ENCODE results near the gene ZNF76.

The ZNF76 gene

DNA sequence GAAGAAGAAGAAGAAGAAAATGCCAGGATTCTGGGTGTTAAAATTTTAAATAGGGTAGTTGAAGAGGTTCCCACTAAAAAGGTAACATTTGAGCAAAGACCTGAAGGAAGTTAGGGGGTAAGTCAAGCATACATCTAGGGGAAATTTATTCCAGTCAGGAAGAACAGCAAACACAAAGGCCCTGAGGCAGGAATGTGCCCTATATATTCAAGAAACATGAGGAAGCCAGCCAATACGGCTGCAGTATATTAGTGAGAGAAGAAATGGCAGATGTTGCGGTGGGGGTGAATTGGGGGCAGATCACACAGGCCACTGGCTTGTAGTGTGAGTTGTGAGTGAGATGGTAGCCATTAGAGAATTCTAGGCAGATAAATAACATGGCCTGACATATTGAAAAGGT lies 6.0 kb downstream of the ZNF76 start:
- Mint-ChIP-seq H3K27me3 (ENCODE audit: low read depth) (no peaks in the 10 kb centered on the region), H3K4me1 (ENCODE audit: low read depth) (peaks cover 33% of the 10 kb centered on the region), H3K9me3 (no peaks in the 10 kb centered on the region), H3K36me3 (ENCODE audit: low read depth) (peaks cover 3% of the 10 kb centered on the region), H3K27ac (no peak overlapping the region), H3K4me3 (no peak overlapping the region)
- no peak for DNase-seq (ENCODE audit: low spot score)

DNA sequence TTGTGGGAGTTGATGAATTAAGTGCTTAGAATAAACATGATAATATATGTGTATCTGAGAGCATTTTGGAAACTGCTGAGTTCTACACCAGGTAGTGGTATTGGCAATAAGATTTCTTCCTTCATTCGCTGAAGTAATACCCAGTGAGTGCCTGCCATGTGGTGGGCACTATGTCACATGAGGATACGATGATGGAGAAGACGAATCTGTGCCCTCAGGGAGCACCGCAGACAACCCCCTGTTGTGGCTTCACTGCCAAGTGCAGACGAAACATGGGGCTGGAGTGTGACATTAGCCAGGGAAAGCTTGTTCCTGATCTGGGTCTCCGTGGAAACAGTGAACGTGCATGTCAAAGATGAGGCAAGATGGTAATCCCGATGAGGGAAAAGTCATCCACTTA lies 7.9 kb downstream of the ZNF76 start:
- peaks cover 3% of the 10 kb centered on the region for H3K36me3 Mint-ChIP-seq (ENCODE audit: low read depth)
- H3K9me3 Mint-ChIP-seq: no peaks in the 10 kb centered on the region
- H3K4me1 Mint-ChIP-seq (ENCODE audit: low read depth): peaks cover 19% of the 10 kb centered on the region
- no peaks in the 10 kb centered on the region for H3K27me3 Mint-ChIP-seq (ENCODE audit: low read depth)
- DNase-seq (ENCODE audit: low spot score): no peak
- H3K27ac Mint-ChIP-seq: no peak overlapping the region
- no peak overlapping the region for H3K4me3 Mint-ChIP-seq

GRCh38 chr6:35267897-35268296 lies 8.4 kb downstream of the ZNF76 start:
- no peak overlapping the region for H3K4me3 Mint-ChIP-seq
- H3K27me3 Mint-ChIP-seq (ENCODE audit: low read depth): no peaks in the 10 kb centered on the region
- peaks cover 15% of the 10 kb centered on the region for H3K4me1 Mint-ChIP-seq (ENCODE audit: low read depth)
- peaks cover 3% of the 10 kb centered on the region for H3K36me3 Mint-ChIP-seq (ENCODE audit: low read depth)
- no peak overlapping the region for H3K27ac Mint-ChIP-seq
- no peak for DNase-seq (ENCODE audit: low spot score)
- H3K9me3 Mint-ChIP-seq: no peaks in the 10 kb centered on the region

DNA sequence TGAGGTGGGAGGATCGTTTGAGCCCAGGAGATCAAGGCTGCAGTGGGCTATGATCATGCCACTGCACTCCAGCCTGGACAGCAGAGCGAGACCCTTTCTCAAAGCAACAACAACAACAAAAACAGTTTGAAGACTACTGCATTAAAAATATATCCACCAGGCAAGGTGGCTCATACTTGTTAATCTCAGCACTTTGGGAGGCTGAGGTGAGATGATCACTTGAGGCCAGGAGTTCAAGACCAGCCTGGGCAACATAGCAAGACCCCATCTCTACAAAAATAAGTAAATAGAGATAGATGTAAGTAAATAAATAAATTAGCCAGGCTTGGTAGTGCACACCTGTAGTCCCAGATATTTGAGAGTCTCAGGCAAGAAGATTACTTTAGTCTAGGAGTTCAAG lies 12.5 kb downstream of the ZNF76 start:
- H3K4me1 Mint-ChIP-seq (ENCODE audit: low read depth): peaks cover 3% of the 10 kb centered on the region
- H3K36me3 Mint-ChIP-seq (ENCODE audit: low read depth): no peaks in the 10 kb centered on the region
- H3K27ac Mint-ChIP-seq: no peak overlapping the region
- no peak overlapping the region for H3K4me3 Mint-ChIP-seq
- H3K9me3 Mint-ChIP-seq: no peaks in the 10 kb centered on the region
- no peak for DNase-seq (ENCODE audit: low spot score)
- no peaks in the 10 kb centered on the region for H3K27me3 Mint-ChIP-seq (ENCODE audit: low read depth)

GRCh38 chr6:35273822-35274559 lies 14.5 kb downstream of the ZNF76 start:
- Mint-ChIP-seq H3K4me1 (ENCODE audit: low read depth) (peaks cover 1% of the 10 kb centered on the region), H3K4me3 (no peak overlapping the region), H3K36me3 (ENCODE audit: low read depth) (no peaks in the 10 kb centered on the region), H3K27me3 (ENCODE audit: low read depth) (no peaks in the 10 kb centered on the region), H3K9me3 (no peaks in the 10 kb centered on the region), H3K27ac (no peak overlapping the region)
- no peak for DNase-seq (ENCODE audit: low spot score)

- DNase-seq (ENCODE audit: low spot score): no peak
- H3K27ac Mint-ChIP-seq: no peak overlapping the region
- H3K27me3 Mint-ChIP-seq (ENCODE audit: low read depth): no peaks in the 10 kb centered on the region
- H3K36me3 Mint-ChIP-seq (ENCODE audit: low read depth): peaks cover 3% of the 10 kb centered on the region
- H3K9me3 Mint-ChIP-seq: no peaks in the 10 kb centered on the region
- H3K4me1 Mint-ChIP-seq (ENCODE audit: low read depth): peaks cover 3% of the 10 kb centered on the region
- H3K4me3 Mint-ChIP-seq: no peak overlapping the region
Observed at GRCh38 chr6:35275744-35276260, 16.3 kb downstream of the ZNF76 start.

- H3K36me3 Mint-ChIP-seq (ENCODE audit: low read depth): peaks cover 20% of the 10 kb centered on the region
- peaks cover 3% of the 10 kb centered on the region for H3K4me1 Mint-ChIP-seq (ENCODE audit: low read depth)
- H3K4me3 Mint-ChIP-seq: no peak overlapping the region
- no peaks in the 10 kb centered on the region for H3K9me3 Mint-ChIP-seq
- DNase-seq (ENCODE audit: low spot score): no peak
- H3K27me3 Mint-ChIP-seq (ENCODE audit: low read depth): no peaks in the 10 kb centered on the region
- no peak overlapping the region for H3K27ac Mint-ChIP-seq
Observed at GRCh38 chr6:35278708-35279107, 19.2 kb downstream of the ZNF76 start.

DNA sequence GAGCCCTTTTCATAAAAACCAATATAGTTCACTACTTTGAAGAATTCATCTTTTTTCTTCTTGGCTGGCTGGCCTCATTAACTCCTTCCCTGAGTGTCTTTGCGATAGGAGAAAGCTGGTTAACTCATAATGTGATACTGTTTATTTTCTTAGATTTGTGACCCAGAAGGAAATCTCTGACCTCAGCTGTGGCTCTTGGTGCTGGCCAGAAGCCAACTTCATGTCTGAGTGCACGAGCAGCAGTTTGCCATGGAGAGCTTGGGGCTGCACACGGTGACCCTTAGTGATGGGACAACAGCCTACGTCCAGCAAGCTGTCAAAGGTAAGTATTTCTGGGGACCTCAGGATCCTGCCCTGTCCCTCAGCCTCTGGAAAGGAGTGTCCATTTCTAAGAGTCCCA lies 21.4 kb downstream of the ZNF76 start:
- DNase-seq (ENCODE audit: low spot score): no peak
- Mint-ChIP-seq H3K36me3 (ENCODE audit: low read depth) (peaks cover 30% of the 10 kb centered on the region), H3K27ac (no peak overlapping the region), H3K4me1 (ENCODE audit: low read depth) (peaks cover 2% of the 10 kb centered on the region), H3K9me3 (no peaks in the 10 kb centered on the region), H3K4me3 (no peak overlapping the region), H3K27me3 (ENCODE audit: low read depth) (no peaks in the 10 kb centered on the region)

- Mint-ChIP-seq H3K4me1 (ENCODE audit: low read depth) (peaks cover 2% of the 10 kb centered on the region), H3K9me3 (no peaks in the 10 kb centered on the region), H3K36me3 (ENCODE audit: low read depth) (peaks cover 43% of the 10 kb centered on the region), H3K27me3 (ENCODE audit: low read depth) (no peaks in the 10 kb centered on the region), H3K4me3 (no peak overlapping the region), H3K27ac (no peak overlapping the region)
- DNase-seq (ENCODE audit: low spot score): no peak
Observed at GRCh38 chr6:35282472-35282871, 22.9 kb downstream of the ZNF76 start.

DNA sequence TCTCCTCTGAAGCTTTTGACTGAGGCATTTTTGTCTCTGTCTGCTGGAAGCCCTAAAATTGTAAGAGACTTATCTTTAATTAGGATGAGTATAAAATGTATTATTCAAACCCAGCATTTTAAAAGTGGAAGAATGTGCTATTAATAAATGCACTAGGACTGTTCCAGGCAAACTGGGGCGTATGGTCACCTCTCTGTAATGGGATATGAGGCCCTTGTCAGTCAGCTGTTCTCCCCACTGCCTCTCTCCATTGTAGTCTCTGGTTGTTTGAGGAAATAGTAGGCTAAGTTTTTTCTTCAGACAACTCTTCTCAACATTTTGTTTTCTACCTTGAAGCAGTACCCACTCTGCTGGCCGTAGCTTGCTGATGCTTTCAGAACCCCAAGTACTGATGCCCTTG lies 23.8 kb downstream of the ZNF76 start:
- H3K36me3 Mint-ChIP-seq (ENCODE audit: low read depth): peaks cover 43% of the 10 kb centered on the region
- no peaks in the 10 kb centered on the region for H3K27me3 Mint-ChIP-seq (ENCODE audit: low read depth)
- H3K4me3 Mint-ChIP-seq: no peak overlapping the region
- H3K4me1 Mint-ChIP-seq (ENCODE audit: low read depth): peaks cover 2% of the 10 kb centered on the region
- DNase-seq (ENCODE audit: low spot score): no peak
- no peaks in the 10 kb centered on the region for H3K9me3 Mint-ChIP-seq
- no peak overlapping the region for H3K27ac Mint-ChIP-seq

DNA sequence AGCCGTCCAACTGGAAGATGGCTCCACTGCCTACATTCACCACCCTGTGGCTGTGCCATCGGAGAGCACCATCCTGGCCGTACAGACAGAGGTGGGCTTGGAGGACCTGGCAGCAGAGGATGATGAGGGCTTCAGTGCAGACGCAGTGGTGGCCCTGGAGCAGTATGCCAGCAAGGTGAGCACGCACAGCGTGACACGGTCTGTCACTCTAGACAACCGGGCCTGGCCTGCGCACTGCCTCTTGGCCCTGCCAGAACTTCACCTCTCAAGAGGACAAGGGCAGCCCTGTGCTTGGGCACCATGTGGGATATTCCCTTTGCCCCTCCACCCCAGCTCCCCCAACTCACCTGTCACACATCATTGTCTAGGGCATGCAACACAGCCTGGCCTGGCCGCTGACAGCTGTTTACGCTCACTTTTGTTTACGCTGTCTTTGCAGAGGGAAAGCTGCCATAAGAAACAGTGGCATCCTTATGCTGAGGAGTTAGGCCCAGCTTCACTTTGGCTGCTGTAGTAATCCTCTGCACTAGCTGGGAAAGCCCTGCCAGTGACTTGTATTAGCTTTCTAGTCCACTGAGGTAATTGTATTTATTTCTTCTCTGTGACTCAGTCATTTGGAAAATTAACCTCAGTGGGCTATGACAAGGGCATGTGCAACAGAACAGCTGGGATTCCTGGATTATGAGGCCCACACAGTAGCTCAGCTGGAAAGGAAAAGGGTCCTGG lies 28.3 kb downstream of the ZNF76 start:
- no peak overlapping the region for H3K27ac Mint-ChIP-seq
- no peak for DNase-seq (ENCODE audit: low spot score)
- no peaks in the 10 kb centered on the region for H3K27me3 Mint-ChIP-seq (ENCODE audit: low read depth)
- H3K36me3 Mint-ChIP-seq (ENCODE audit: low read depth): peaks cover 40% of the 10 kb centered on the region
- no peak overlapping the region for H3K4me3 Mint-ChIP-seq
- H3K4me1 Mint-ChIP-seq (ENCODE audit: low read depth): no peaks in the 10 kb centered on the region
- no peaks in the 10 kb centered on the region for H3K9me3 Mint-ChIP-seq

DNA sequence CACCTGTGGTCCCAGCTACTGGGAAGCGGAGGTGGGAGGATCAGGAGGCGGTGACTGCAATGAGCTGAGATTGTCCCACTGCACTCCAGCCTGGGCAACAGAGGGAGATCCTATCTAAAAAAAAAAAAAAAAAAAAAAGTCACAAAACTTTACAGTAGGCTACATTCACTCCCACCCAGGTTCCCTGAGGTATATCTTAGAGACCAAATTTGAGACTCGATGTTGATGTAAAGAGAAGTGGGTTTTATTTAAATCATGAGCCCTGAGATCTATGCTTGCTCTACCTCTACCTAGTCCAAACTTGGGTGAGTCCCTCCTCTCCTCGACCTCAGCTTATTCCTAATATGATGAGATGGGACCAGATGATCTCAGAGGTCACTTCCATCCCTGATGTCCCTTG lies 29.3 kb downstream of the ZNF76 start:
- no peak overlapping the region for H3K27ac Mint-ChIP-seq

DNA sequence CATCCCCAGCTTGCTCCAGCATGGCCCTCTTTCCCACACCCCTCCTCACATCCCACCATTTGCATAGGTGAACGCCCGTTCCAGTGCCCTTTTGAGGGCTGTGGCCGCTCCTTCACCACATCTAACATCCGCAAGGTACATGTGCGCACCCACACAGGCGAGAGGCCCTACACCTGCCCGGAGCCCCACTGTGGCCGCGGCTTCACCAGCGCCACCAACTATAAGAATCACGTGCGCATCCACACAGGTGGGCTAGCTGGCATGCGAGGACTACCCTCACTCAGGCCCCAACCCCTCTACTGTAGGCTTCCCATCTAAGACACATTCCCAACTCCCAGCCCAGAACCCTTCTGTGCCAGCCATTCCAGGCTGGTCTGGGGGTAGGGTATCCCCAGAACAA lies 32.0 kb downstream of the ZNF76 start:
- H3K4me1 Mint-ChIP-seq (ENCODE audit: low read depth): peaks cover 3% of the 10 kb centered on the region
- no peak overlapping the region for H3K4me3 Mint-ChIP-seq
- peaks cover 29% of the 10 kb centered on the region for H3K36me3 Mint-ChIP-seq (ENCODE audit: low read depth)
- H3K27ac Mint-ChIP-seq: no peak overlapping the region
- H3K9me3 Mint-ChIP-seq: no peaks in the 10 kb centered on the region
- DNase-seq (ENCODE audit: low spot score): no peak
- no peaks in the 10 kb centered on the region for H3K27me3 Mint-ChIP-seq (ENCODE audit: low read depth)

More for the DNA sequence above, 29.3 kb downstream of the ZNF76 start:
- no peak for DNase-seq (ENCODE audit: low spot score)
- Mint-ChIP-seq H3K36me3 (ENCODE audit: low read depth) (peaks cover 37% of the 10 kb centered on the region), H3K4me1 (ENCODE audit: low read depth) (no peaks in the 10 kb centered on the region), H3K9me3 (no peaks in the 10 kb centered on the region), H3K4me3 (no peak overlapping the region), H3K27me3 (ENCODE audit: low read depth) (no peaks in the 10 kb centered on the region)

DNA sequence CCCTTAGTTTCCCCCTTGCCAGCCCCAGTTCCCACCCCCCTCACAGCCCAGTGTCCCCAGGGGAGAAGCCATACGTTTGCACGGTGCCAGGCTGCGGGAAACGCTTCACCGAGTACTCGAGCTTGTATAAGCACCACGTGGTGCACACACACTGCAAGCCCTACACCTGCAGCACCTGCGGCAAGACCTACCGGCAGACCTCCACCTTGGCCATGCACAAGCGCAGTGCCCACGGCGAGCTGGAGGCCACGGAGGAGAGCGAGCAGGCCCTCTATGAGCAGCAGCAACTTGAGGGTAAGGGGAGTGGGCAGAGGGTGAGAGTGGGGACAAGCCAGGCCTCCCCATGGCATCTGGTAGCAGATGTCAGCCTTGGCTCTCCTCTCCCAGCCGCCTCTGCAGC lies 33.0 kb downstream of the ZNF76 start:
- H3K27ac Mint-ChIP-seq: no peak overlapping the region

More for the DNA sequence above, 33.0 kb downstream of the ZNF76 start:
- Mint-ChIP-seq H3K4me1 (ENCODE audit: low read depth) (peaks cover 9% of the 10 kb centered on the region), H3K4me3 (no peak overlapping the region), H3K9me3 (no peaks in the 10 kb centered on the region), H3K27me3 (ENCODE audit: low read depth) (no peaks in the 10 kb centered on the region), H3K36me3 (ENCODE audit: low read depth) (peaks cover 21% of the 10 kb centered on the region)
- no peak for DNase-seq (ENCODE audit: low spot score)
